SHP77 (cell line): Measurements from ENCODE around the gene FNIP2.
"Not testable (repeated sequence)": the region's sequence is repeated elsewhere in the genome, so short reads cannot be mapped to it uniquely, and the experiment has no call there.

Source experiments
- DNase-seq, 2 experiments: peaks; one replicate each; lab custom pipeline; 2025; lab: John Stamatoyannopoulos, UW

The FNIP2 gene

GRCh38 chr4:158956918-158957317 lies 188.1 kb downstream of the FNIP2 start:
- DNase-seq = not testable (repeated sequence)
